Measurements from ENCODE around the gene NRN1L.

The NRN1L gene

DNA sequence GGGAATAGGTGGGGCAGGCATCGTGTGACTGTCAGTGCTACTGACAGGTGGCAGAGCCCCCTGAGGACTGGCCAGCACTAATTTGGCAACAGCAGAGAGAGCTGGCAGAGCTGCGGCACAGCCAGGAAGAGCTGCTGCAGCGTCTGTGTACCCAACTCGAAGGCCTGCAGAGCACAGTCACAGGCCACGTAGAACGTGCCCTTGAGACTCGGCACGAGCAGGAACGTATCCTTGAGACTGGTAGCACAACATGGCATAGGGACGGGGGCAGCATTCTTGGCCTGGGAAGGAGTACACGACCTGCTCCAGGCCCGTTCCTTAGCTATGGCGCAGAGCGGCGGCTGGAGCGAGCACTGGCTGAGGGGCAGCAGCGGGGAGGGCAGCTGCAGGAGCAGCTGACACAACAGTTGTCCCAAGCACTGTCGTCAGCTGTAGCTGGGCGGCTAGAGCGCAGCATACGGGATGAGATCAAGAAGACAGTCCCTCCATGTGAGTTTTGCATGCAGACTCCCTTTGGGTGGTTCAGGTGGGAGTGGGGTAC, 3.0 kb upstream of the NRN1L start:
- H3K4me3 ChIP-seq (ENCODE audit: severe bottlenecking), result no peak overlapping the region
- DNase-seq (ENCODE audit: low spot score), result no peak
- H3K27ac ChIP-seq (ENCODE audit: poor library complexity, severe bottlenecking), result no peak overlapping the region
- no peaks in the 10 kb centered on the region for H3K9me3 ChIP-seq (ENCODE audit: severe bottlenecking)
- TF ChIP-seq, protein P1, sequence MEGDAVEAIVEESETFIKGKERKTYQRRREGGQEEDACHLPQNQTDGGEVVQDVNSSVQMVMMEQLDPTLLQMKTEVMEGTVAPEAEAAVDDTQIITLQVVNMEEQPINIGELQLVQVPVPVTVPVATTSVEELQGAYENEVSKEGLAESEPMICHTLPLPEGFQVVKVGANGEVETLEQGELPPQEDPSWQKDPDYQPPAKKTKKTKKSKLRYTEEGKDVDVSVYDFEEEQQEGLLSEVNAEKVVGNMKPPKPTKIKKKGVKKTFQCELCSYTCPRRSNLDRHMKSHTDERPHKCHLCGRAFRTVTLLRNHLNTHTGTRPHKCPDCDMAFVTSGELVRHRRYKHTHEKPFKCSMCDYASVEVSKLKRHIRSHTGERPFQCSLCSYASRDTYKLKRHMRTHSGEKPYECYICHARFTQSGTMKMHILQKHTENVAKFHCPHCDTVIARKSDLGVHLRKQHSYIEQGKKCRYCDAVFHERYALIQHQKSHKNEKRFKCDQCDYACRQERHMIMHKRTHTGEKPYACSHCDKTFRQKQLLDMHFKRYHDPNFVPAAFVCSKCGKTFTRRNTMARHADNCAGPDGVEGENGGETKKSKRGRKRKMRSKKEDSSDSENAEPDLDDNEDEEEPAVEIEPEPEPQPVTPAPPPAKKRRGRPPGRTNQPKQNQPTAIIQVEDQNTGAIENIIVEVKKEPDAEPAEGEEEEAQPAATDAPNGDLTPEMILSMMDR (IDR thresholded peaks at IDR 0.05; ENCODE audit: poor library complexity, severe bottlenecking), result no peak
- no peak for ATAC-seq (ENCODE audit: low read depth)
- peaks cover 69% of the 10 kb centered on the region for H3K36me3 ChIP-seq (ENCODE audit: low read depth)
- peaks cover 5% of the 10 kb centered on the region for H3K4me1 ChIP-seq (ENCODE audit: insufficient read depth, poor library complexity, severe bottlenecking)
- H3K27me3 ChIP-seq (ENCODE audit: insufficient read depth, poor library complexity, severe bottlenecking), result no peaks in the 10 kb centered on the region

DNA sequence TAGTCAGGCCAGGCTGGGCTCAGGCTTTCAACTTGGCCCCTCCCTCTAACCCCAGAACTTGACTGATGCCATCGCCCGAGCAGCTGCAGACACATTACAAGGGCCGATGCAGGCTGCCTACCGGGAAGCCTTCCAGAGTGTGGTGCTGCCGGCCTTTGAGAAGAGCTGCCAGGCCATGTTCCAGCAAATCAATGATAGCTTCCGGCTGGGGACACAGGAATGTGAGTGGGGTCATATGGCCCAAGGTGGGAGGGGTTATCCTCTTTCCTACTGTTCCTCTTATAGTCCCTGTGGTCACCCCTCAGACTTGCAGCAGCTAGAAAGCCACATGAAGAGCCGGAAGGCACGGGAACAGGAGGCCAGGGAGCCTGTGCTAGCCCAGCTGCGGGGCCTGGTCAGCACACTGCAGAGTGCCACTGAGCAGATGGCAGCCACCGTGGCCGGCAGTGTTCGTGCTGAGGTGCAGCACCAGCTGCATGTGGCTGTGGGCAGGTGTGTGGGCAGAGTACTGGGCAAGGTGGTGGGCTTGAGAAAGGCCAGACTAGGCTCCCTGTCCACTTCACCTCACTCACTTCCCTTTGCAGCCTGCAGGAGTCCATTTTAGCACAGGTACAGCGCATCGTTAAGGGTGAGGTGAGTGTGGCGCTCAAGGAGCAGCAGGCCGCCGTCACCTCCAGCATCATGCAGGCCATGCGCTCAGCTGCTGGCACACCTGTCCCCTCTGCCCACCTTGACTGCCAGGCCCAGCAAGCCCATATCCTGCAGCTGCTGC, 2.1 kb upstream of the NRN1L start:
- no peak overlapping the region for H3K4me3 ChIP-seq (ENCODE audit: severe bottlenecking)
- ATAC-seq (ENCODE audit: low read depth) (no peak), DNase-seq (ENCODE audit: low spot score) (no peak)
- H3K36me3 ChIP-seq (ENCODE audit: low read depth), result peaks cover 60% of the 10 kb centered on the region
- H3K4me1 ChIP-seq (ENCODE audit: insufficient read depth, poor library complexity, severe bottlenecking), result peaks cover 5% of the 10 kb centered on the region
- H3K9me3 ChIP-seq (ENCODE audit: severe bottlenecking), result no peaks in the 10 kb centered on the region
- no peak overlapping the region for H3K27ac ChIP-seq (ENCODE audit: poor library complexity, severe bottlenecking)
- H3K27me3 ChIP-seq (ENCODE audit: insufficient read depth, poor library complexity, severe bottlenecking), result no peaks in the 10 kb centered on the region
- TF ChIP-seq, protein P1 (IDR thresholded peaks at IDR 0.05; ENCODE audit: poor library complexity, severe bottlenecking), result no peak

DNA sequence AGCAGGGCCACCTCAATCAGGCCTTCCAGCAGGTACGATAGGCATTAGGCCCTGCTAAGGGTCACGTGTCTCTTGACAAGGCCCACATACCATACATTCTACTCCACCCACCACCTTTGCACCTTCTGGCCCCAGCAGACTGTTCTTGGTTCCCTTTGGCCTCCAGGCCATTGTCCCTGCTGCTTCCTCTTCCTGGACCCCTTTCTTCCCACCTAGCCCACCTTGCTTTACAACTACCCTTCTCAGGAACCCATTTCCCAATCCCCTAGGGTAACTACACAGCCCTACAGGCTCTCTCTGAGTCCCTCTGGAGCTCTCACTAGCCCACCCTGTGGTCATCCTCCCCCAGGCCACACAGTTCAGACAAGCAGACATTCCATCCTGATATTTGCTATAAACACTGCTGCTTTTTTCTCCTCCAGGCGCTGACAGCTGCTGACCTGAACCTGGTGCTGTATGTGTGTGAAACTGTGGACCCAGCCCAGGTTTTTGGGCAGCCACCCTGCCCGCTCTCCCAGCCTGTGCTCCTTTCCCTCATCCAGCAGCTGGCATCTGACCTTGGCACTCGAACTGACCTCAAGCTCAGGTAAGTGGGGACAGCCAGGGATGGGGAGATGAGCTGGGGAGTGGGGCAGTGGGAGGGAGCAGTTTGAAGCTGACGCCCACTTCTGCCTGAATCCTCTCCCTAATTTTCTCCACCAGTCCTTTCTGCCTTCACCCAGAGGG, 1.4 kb upstream of the NRN1L start:
- Histone ChIP-seq H3K9me3 (ENCODE audit: severe bottlenecking) (no peaks in the 10 kb centered on the region), H3K27ac (ENCODE audit: poor library complexity, severe bottlenecking) (no peak overlapping the region), H3K4me3 (ENCODE audit: severe bottlenecking) (no peak overlapping the region), H3K27me3 (ENCODE audit: insufficient read depth, poor library complexity, severe bottlenecking) (no peaks in the 10 kb centered on the region), H3K4me1 (ENCODE audit: insufficient read depth, poor library complexity, severe bottlenecking) (peaks cover 5% of the 10 kb centered on the region), H3K36me3 (ENCODE audit: low read depth) (peaks cover 52% of the 10 kb centered on the region)
- ATAC-seq (ENCODE audit: low read depth) (no peak; the same call in 2 of the 3 replicates), DNase-seq (ENCODE audit: low spot score) (no peak)
- TF ChIP-seq, protein P1 (IDR thresholded peaks at IDR 0.05; ENCODE audit: poor library complexity, severe bottlenecking), result no peak

DNA sequence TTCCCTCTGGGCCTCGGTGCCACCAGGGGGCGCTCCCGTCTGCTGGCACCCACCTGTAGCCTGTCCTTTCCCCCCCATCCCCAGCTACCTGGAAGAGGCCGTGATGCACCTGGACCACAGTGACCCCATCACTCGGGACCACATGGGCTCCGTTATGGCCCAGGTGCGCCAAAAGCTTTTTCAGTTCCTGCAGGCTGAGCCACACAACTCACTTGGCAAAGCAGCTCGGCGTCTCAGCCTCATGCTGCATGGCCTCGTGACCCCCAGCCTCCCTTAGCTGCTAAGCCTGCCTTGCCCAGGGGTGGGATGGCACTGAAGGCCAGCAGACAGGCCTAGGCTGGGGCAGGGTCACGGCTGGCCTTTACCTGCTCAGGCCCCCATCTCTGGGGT, 818 bp upstream of the NRN1L start:
- peaks cover 47% of the 10 kb centered on the region for H3K36me3 ChIP-seq (ENCODE audit: low read depth)
- H3K4me3 ChIP-seq (ENCODE audit: severe bottlenecking), result no peak overlapping the region

More for the DNA sequence above, 818 bp upstream of the NRN1L start:
- peaks cover 5% of the 10 kb centered on the region for H3K4me1 ChIP-seq (ENCODE audit: insufficient read depth, poor library complexity, severe bottlenecking)
- ATAC-seq (ENCODE audit: low read depth) (peak; percentile 47; the same call in 2 of the 3 replicates), DNase-seq (ENCODE audit: low spot score) (no peak)
- no peak overlapping the region for H3K27ac ChIP-seq (ENCODE audit: poor library complexity, severe bottlenecking)
- H3K9me3 ChIP-seq (ENCODE audit: severe bottlenecking), result no peaks in the 10 kb centered on the region
- no peaks in the 10 kb centered on the region for H3K27me3 ChIP-seq (ENCODE audit: insufficient read depth, poor library complexity, severe bottlenecking)
- TF ChIP-seq, protein P1 (IDR thresholded peaks at IDR 0.05; ENCODE audit: poor library complexity, severe bottlenecking), result peak; percentile 80
